WTC11 (cell line): ENCODE results near the gene ICE2. TPM values are rescaled to one million over a fixed set of nuclear protein-coding genes. Genes with fewer than 3 reads are reported as not detected.

Source experiments
- ATAC-seq: fragments of 200-7000 bp; cut with Tn5 transposase; 2 replicates; pipeline ENCODE4 v1.10.0; 2021; ENCODE audit warnings: mild to moderate bottlenecking, moderate library complexity
- CTCF ChIA-PET: fragments of 300-600 bp; sonication (Branson Sonifier 250); formaldehyde crosslinking; loops from one replicate; lab custom pipeline; 2021; ENCODE audit warnings: antibody characterized with exemption; lab: Charles Lee
- POLR2A ChIA-PET: fragments of 350-600 bp; sonication (Branson Sonifier 250); formaldehyde crosslinking; loops from one replicate; lab custom pipeline; 2021; ENCODE audit warnings: antibody characterized with exemption; lab: Charles Lee
- DNase-seq: peaks from one replicate; pipeline ENCODE4 v3.0.0; 2021; ENCODE audit warnings: low spot score
- H3K27ac Mint-ChIP-seq: 2 replicates; pipeline ENCODE4 v1.8.0; 2021; ENCODE audit warnings: mixed read lengths
- H3K27me3 Mint-ChIP-seq: 2 replicates; pipeline ENCODE4 v1.8.0; 2021; ENCODE audit warnings: low read depth, mild to moderate bottlenecking, moderate library complexity, mixed read lengths
- H3K36me3 Mint-ChIP-seq: 2 replicates; pipeline ENCODE4 v1.8.0; 2021; ENCODE audit warnings: mixed read lengths
- H3K4me1 Mint-ChIP-seq: 2 replicates; pipeline ENCODE4 v1.8.0; 2022; ENCODE audit warnings: mixed read lengths
- H3K4me3 Mint-ChIP-seq: 2 replicates; pipeline ENCODE4 v1.8.0; 2021; ENCODE audit warnings: mild to moderate bottlenecking, moderate library complexity, mixed read lengths
- H3K9me3 Mint-ChIP-seq: 2 replicates; pipeline ENCODE4 v1.8.0; 2021; ENCODE audit warnings: mixed read lengths
- ARID4B ChIP-seq: sonication (generic); formaldehyde crosslinking; IDR thresholded peaks from 2 replicates; pipeline ENCODE4 v1.8.0; 2023; ENCODE audit warnings: missing genetic modification reagents, mild to moderate bottlenecking, borderline replicate concordance
- ATF6 ChIP-seq: sonication (generic); formaldehyde crosslinking; IDR thresholded peaks from 2 replicates; pipeline ENCODE4 v1.8.1; 2023; ENCODE audit warnings: mild to moderate bottlenecking, missing genetic modification reagents
- CREB1 ChIP-seq: sonication (generic); formaldehyde crosslinking; IDR thresholded peaks from 2 replicates; pipeline ENCODE4 v1.8.0; 2023; ENCODE audit warnings: mild to moderate bottlenecking, missing genetic modification reagents
- CREM ChIP-seq: sonication (generic); formaldehyde crosslinking; IDR thresholded peaks from 2 replicates; pipeline ENCODE4 v1.8.1; 2022; ENCODE audit warnings: mild to moderate bottlenecking, missing genetic modification reagents, moderate library complexity
- E2F4 ChIP-seq: sonication (generic); formaldehyde crosslinking; IDR thresholded peaks from 2 replicates; pipeline ENCODE4 v1.8.1; 2022; ENCODE audit warnings: low read depth, mild to moderate bottlenecking, moderate library complexity, missing genetic modification reagents, borderline replicate concordance
- ELF4 ChIP-seq: sonication (generic); formaldehyde crosslinking; IDR thresholded peaks from 2 replicates; pipeline ENCODE4 v1.8.1; 2022; ENCODE audit warnings: low read depth, mild to moderate bottlenecking, moderate library complexity, missing genetic modification reagents
- EMX1 ChIP-seq: fragments of 250-450 bp; sonication (Bioruptor Pico); IDR thresholded peaks from 2 replicates; pipeline ENCODE4 v1.8.0; 2021; ENCODE audit warnings: mild to moderate bottlenecking
- FOXJ3 ChIP-seq: sonication (generic); formaldehyde crosslinking; IDR thresholded peaks from 2 replicates; pipeline ENCODE4 v1.9.0; 2021; ENCODE audit warnings: missing genetic modification reagents, mild to moderate bottlenecking, borderline replicate concordance
- GABPB1 ChIP-seq: sonication (generic); formaldehyde crosslinking; IDR thresholded peaks from 2 replicates; pipeline ENCODE4 v1.8.1; 2023; ENCODE audit warnings: mild to moderate bottlenecking, missing genetic modification reagents
- GRHL2 ChIP-seq: fragments of 250-450 bp; sonication (Bioruptor Pico); IDR thresholded peaks from 2 replicates; pipeline ENCODE4 v1.8.0; 2022; ENCODE audit warnings: mild to moderate bottlenecking, moderate library complexity; ENCODE audit not compliant: insufficient replicate concordance, severe bottlenecking
- IRF1 ChIP-seq: sonication (generic); formaldehyde crosslinking; IDR thresholded peaks from 2 replicates; pipeline ENCODE4 v1.8.0; 2023; ENCODE audit warnings: missing genetic modification reagents
- KAT7 ChIP-seq: sonication (generic); formaldehyde crosslinking; IDR thresholded peaks from 2 replicates; pipeline ENCODE4 v1.8.1; 2023; ENCODE audit warnings: missing genetic modification reagents, mild to moderate bottlenecking, borderline replicate concordance
- MXD4 ChIP-seq: fragments of 250-450 bp; sonication (Bioruptor Pico); IDR thresholded peaks from 2 replicates; pipeline ENCODE4 v1.8.0; 2021; ENCODE audit warnings: mild to moderate bottlenecking, moderate library complexity, borderline replicate concordance
- MYBL2 ChIP-seq: sonication (generic); formaldehyde crosslinking; IDR thresholded peaks from 2 replicates; pipeline ENCODE4 v1.8.1; 2023; ENCODE audit warnings: mild to moderate bottlenecking, moderate library complexity, missing genetic modification reagents
- NFE2L1 ChIP-seq: sonication (generic); formaldehyde crosslinking; IDR thresholded peaks from 2 replicates; pipeline ENCODE4 v1.8.1; 2023; ENCODE audit warnings: missing genetic modification reagents
- TCF7 ChIP-seq: sonication (generic); formaldehyde crosslinking; IDR thresholded peaks from 2 replicates; pipeline ENCODE4 v1.8.0; 2022; ENCODE audit warnings: mild to moderate bottlenecking, low read depth, missing genetic modification reagents, moderate library complexity
- TEAD1 ChIP-seq: sonication (generic); formaldehyde crosslinking; IDR thresholded peaks from 2 replicates; pipeline ENCODE4 v1.8.0; 2022; ENCODE audit warnings: mild to moderate bottlenecking, missing genetic modification reagents
- TEAD4 ChIP-seq: sonication (generic); formaldehyde crosslinking; IDR thresholded peaks from 2 replicates; pipeline ENCODE4 v1.8.0; 2022; ENCODE audit warnings: mild to moderate bottlenecking, missing genetic modification reagents
- ZNF263 ChIP-seq: sonication (generic); formaldehyde crosslinking; IDR thresholded peaks from 2 replicates; pipeline ENCODE4 v1.8.1; 2022; ENCODE audit warnings: low read depth, mild to moderate bottlenecking, moderate library complexity, missing genetic modification reagents
- ZNF425 ChIP-seq: fragments of 250-450 bp; sonication (Bioruptor Pico); conservative IDR thresholded peaks from 2 replicates; pipeline ENCODE4 v1.9.0; 2021; ENCODE audit warnings: mild to moderate bottlenecking
- ZNF512 ChIP-seq: sonication (generic); formaldehyde crosslinking; IDR thresholded peaks from 2 replicates; pipeline ENCODE4 v1.8.1; 2022; ENCODE audit warnings: missing genetic modification reagents, borderline replicate concordance
- total RNA-seq: library from RNA; stranded (reverse); gene quantifications from 3 replicates; pipeline ENCODE4 v1.2.3, GENCODE V29; 2021

ICE2 gene
- total RNA-seq, 1 experiment from 2014 or later: 76.9 TPM

GRCh38 chr15:60374628-60375081 is 104.3 kb downstream of the ICE2 start:
- 0 out of 2 replicates have a peak, but pooled peaks have one; percentile 51 for TF ChIP-seq NFE2L1 (CRISPR knock-in tag)
- peak; percentile 74; the same call in 1 of the 2 replicates for TF ChIP-seq GABPB1 (CRISPR knock-in tag)
- no peak for TF ChIP-seq MYBL2 (CRISPR knock-in tag)
- Mint-ChIP-seq H3K27ac (peak overlapping the region; percentile 83), H3K4me1 (peaks cover 29% of the 10 kb centered on the region), H3K27me3 (peaks cover 23% of the 10 kb centered on the region), H3K36me3 (no peaks in the 10 kb centered on the region; the same call in 1 of the 2 replicates), H3K9me3 (no peaks in the 10 kb centered on the region), H3K4me3 (no peak overlapping the region)
- ATAC-seq (peak; percentile 92), DNase-seq (peak; percentile 30)
- ChIA-PET POLR2A (interaction anchor here (1.1 kb wide), 1 partner anchor 24 kb away, joined by 6 read pairs; no protein-coding TSS in a partner anchor), CTCF (interaction anchor here (1.0 to 1.8 kb wide), 4 partner anchors 12 to 146 kb away, joined by 3 to 5 read pairs (median 4); no protein-coding TSS in a partner anchor)

GRCh38 chr15:60374209-60374608 is 104.7 kb downstream of the ICE2 start:
- POLR2A ChIA-PET: interaction anchor here (1.1 kb wide), 1 partner anchor 24 kb away, joined by 6 read pairs; no protein-coding TSS in a partner anchor
- peaks cover 29% of the 10 kb centered on the region for H3K4me1 Mint-ChIP-seq
- peak overlapping the region; percentile 83 for H3K27ac Mint-ChIP-seq
- H3K36me3 Mint-ChIP-seq: no peaks in the 10 kb centered on the region
- H3K27me3 Mint-ChIP-seq: peaks cover 27% of the 10 kb centered on the region
- no peak for ATAC-seq
- no peak overlapping the region for H3K4me3 Mint-ChIP-seq
- H3K9me3 Mint-ChIP-seq: no peaks in the 10 kb centered on the region
- CTCF ChIA-PET: interaction anchor here (1.0 to 1.8 kb wide), 4 partner anchors 12 to 146 kb away, joined by 3 to 5 read pairs (median 4); no protein-coding TSS in a partner anchor
- no peak for DNase-seq
- TF ChIP-seq FOXJ3: no peak
- no peak for TF ChIP-seq TCF7 (CRISPR knock-in tag)
- no peak for TF ChIP-seq ZNF263 (CRISPR knock-in tag)
- no peak for TF ChIP-seq TEAD4 (CRISPR knock-in tag)
- TF ChIP-seq ARID4B (CRISPR knock-in tag): no peak
- no peak for TF ChIP-seq ELF4 (CRISPR knock-in tag)
- TF ChIP-seq TEAD1 (CRISPR knock-in tag): no peak
- TF ChIP-seq KAT7: no peak
- no peak for TF ChIP-seq IRF1 (CRISPR knock-in tag)
- TF ChIP-seq EMX1 (CRISPR knock-in tag): no peak
- no peak for TF ChIP-seq ATF6 (CRISPR knock-in tag)
- no peak for TF ChIP-seq CREM (CRISPR knock-in tag)
- no peak for TF ChIP-seq GRHL2
- TF ChIP-seq ZNF512 (CRISPR knock-in tag): no peak
- no peak for TF ChIP-seq MXD4 (CRISPR knock-in tag)
- TF ChIP-seq ZNF425 (CRISPR knock-in tag): no peak
- no peak for TF ChIP-seq E2F4 (CRISPR knock-in tag)
- no peak for TF ChIP-seq CREB1 (CRISPR knock-in tag)
